NB4 (cell line): ENCODE data around the gene LRRC10B.

Source experiments
- DNase-seq: peaks from one replicate; pipeline ENCODE4 v3.0.0; 2010; ENCODE audit warnings: low read depth
- H3K4me3 ChIP-seq: one replicate; pipeline ENCODE4 v1.5.1; 2011; ENCODE audit warnings: mild to moderate bottlenecking, low read depth, low read length, moderate library complexity
- CTCF ChIP-seq: IDR thresholded peaks from one replicate; pipeline ENCODE4 v1.5.1; 2012; ENCODE audit warnings: low read depth, low read length
- MAX ChIP-seq: IDR thresholded peaks from 2 replicates; pipeline ENCODE4 v1.6.1; 2011; ENCODE audit warnings: low read depth, low read length
- MYC ChIP-seq: IDR thresholded peaks from 2 replicates; pipeline ENCODE4 v1.6.1; 2011; ENCODE audit warnings: low read depth, low read length
- POLR2A ChIP-seq: IDR thresholded peaks from 2 replicates; pipeline ENCODE4 v1.6.1; 2011; ENCODE audit warnings: mild to moderate bottlenecking; ENCODE audit not compliant: insufficient read length; ENCODE audit errors: extremely low read depth

The LRRC10B gene

DNA sequence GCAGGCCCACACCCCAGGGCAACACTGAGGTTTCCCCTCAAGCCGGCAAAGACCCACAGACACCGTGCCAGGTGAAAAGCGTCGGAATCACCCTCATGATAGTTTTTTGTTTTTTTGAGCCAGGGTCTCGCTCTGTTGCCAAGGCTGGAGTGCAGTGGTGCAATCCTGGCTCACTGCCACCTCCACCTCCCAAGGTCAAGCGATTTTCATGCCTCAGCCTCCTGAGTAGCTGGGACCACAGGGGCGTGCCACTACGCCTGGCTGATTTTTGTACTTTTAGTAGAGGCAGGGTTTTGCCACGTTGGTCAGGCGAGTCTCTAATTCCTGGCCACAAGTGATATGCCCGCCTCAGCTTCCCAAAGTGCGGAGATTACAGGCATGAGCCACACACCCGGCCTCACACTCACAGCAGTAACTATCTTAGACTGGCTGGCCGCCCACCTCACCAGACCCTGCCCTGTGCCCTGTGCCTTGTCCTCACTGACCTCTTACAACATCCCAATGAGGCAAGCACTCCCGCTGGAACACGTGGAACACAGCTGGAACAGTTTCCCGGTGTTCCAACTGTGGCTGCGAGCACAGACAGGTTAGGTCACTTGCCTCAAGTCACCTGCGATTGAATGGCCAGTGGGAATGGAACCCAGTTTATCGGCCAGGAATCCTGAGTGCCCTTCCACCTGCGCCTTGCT is 21.1 kb downstream of the LRRC10B start:
- TF ChIP-seq POLR2A (no peak), MAX (no peak), CTCF (no peak), MYC (no peak)
- H3K4me3 ChIP-seq: no peak overlapping the region
- DNase-seq: no peak

GRCh38 chr11:61531044-61531443 is 22.5 kb downstream of the LRRC10B start:
- no peak for TF ChIP-seq CTCF
- no peak for TF ChIP-seq MAX
- TF ChIP-seq POLR2A: no peak
- TF ChIP-seq MYC: no peak
- H3K4me3 ChIP-seq: no peak overlapping the region
- DNase-seq: no peak

DNA sequence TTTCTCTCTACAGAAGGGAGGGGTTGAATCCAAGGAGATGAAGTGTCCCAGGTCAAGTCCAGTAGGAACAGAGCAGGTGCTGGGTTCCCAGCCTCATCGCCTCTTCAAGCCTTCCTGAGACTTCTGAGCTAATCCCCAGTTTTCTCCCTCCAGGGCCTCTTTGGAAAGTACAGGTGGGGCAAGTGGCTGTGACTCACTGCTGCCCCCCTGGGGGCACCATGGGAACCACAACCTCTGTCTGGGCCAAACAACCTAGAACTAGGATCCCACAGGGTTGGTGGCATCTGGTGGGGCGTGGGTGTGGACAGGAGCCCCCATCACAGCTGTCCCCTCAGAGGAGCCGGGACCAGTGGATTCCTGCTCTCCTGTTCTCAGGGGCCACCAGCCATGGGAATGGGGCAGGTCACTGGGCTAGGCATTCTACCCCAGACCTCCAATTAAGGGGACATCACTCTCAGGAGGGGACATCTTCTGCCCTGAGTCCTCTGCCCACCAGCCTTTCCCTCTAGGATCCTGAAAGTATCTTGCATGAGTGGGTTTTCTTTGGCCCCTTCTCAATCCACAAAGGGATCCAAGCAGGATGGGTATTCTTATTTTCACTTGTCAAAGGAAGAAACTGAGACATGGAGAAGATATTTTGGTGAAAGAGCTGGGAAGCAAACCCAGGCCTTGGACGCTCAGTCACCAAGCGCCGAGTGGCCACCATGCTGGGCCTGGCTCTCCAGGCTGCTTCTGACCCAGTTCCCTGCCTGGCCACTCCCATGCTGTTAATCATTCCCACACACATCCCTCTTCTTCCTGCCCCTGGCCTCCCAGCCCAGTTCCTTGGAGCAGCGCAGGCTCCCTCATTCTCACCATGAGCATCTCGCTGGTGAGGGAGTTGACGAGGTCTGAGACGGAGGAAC is 23.8 kb downstream of the LRRC10B start:
- no peak overlapping the region for H3K4me3 ChIP-seq
- TF ChIP-seq POLR2A (no peak), MAX (no peak), MYC (no peak), CTCF (peak; percentile 99)
- peak; percentile 47 for DNase-seq

- no peak overlapping the region for H3K4me3 ChIP-seq
- TF ChIP-seq CTCF (no peak), POLR2A (no peak), MYC (no peak), MAX (no peak)
- no peak for DNase-seq
Measured at GRCh38 chr11:61533039-61533375, 24.5 kb downstream of the LRRC10B start.

- H3K4me3 ChIP-seq: no peak overlapping the region
- TF ChIP-seq CTCF (no peak), MAX (no peak), POLR2A (no peak), MYC (no peak)
- no peak for DNase-seq
Measured at GRCh38 chr11:61533401-61533800, 24.9 kb downstream of the LRRC10B start.
